Lower leg skin (tissue), 3 donors: ENCODE measurements around the gene DEPDC1B.

Experiments used
- POLR2A ChIP-seq, 2 donors: fragments of 450-650 bp; IDR thresholded peaks; one replicate each; pipeline ENCODE4 v1.6.1; 2016 to 2017; ENCODE audit warnings: antibody characterized with exemption in 2 of 2, mild to moderate bottlenecking in 1 of 2, moderate library complexity in 1 of 2
- TF ChIP-seq, protein P1 (sequence below), 3 donors: fragments of 450-650 bp; IDR thresholded peaks; one replicate each; pipeline ENCODE4 v1.5.1; 2016; ENCODE audit warnings: antibody characterized with exemption in 3 of 3, mild to moderate bottlenecking in 3 of 3, moderate library complexity in 2 of 3

DNA sequence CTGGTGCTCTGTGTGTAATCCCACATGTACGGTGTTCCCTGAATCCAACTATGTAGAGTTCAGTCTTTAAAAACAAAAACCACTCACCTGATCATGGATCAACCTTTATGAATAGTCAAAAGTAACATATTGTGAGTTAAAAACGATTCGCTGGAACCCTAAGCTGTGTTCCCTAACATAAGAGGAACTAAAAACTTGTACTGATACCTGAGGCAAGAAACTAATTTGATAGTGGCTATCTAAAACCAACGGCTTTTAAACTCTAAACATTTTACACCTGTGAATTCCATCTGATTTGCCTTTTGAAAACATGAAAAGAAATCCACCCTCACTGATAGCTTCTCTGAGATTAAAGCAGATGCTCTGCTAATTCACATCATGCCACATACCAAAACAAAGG, 101.5 kb downstream of the DEPDC1B start:
- TF ChIP-seq, protein P1, sequence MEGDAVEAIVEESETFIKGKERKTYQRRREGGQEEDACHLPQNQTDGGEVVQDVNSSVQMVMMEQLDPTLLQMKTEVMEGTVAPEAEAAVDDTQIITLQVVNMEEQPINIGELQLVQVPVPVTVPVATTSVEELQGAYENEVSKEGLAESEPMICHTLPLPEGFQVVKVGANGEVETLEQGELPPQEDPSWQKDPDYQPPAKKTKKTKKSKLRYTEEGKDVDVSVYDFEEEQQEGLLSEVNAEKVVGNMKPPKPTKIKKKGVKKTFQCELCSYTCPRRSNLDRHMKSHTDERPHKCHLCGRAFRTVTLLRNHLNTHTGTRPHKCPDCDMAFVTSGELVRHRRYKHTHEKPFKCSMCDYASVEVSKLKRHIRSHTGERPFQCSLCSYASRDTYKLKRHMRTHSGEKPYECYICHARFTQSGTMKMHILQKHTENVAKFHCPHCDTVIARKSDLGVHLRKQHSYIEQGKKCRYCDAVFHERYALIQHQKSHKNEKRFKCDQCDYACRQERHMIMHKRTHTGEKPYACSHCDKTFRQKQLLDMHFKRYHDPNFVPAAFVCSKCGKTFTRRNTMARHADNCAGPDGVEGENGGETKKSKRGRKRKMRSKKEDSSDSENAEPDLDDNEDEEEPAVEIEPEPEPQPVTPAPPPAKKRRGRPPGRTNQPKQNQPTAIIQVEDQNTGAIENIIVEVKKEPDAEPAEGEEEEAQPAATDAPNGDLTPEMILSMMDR (IDR thresholded peaks at IDR 0.05), result no peak
- no peak for TF ChIP-seq POLR2A (IDR thresholded peaks at IDR 0.05)
